Kidney (tissue), 14 donors: ENCODE measurements around the gene ELFN2. TPM values are rescaled to one million over a fixed set of nuclear protein-coding genes. Genes with fewer than 3 reads are reported as not detected.

Experiments
- DNase-seq, 5 donors: peaks; one replicate each; pipeline ENCODE4 v3.0.0-alpha.2; 2013 to 2020
- FAIRE-seq: peaks from 2 replicates; lab custom pipeline; 2012; peaks lifted over from hg19 to GRCh38; lab: Jason Lieb, UNC
- H3K27ac ChIP-seq, 2 donors: one replicate each; pipeline ENCODE4 v1.7.0; 2013; ENCODE audit warnings: low read depth in 2 of 2, low read length in 2 of 2, inconsistent platforms in 1 of 2
- H3K27me3 ChIP-seq: one replicate; pipeline ENCODE4 v1.7.1; 2013; ENCODE audit warnings: low read length, inconsistent platforms; ENCODE audit not compliant: control insufficient read depth, insufficient read depth
- H3K36me3 ChIP-seq, 3 donors: one replicate each; pipeline versions ENCODE4 v1.7.0 to v1.7.1; 2013; ENCODE audit warnings: low read length in 3 of 3, control low read depth in 1 of 3, inconsistent platforms in 1 of 3; ENCODE audit not compliant: insufficient read depth in 3 of 3, control insufficient read depth in 2 of 3
- H3K4me1 ChIP-seq, 3 donors: one replicate each; pipeline versions ENCODE4 v1.7.0 to v1.7.1; 2013; ENCODE audit warnings: low read length in 3 of 3, inconsistent platforms in 1 of 3, low read depth in 1 of 3; ENCODE audit not compliant: control insufficient read depth in 2 of 3, insufficient read depth in 2 of 3
- H3K4me3 ChIP-seq, 3 donors: one replicate each; pipeline versions ENCODE4 v1.7.0 to v1.8.1; 2013; ENCODE audit warnings: low read length in 3 of 3, control low read depth in 1 of 3, inconsistent platforms in 1 of 3
- H3K9ac ChIP-seq, 3 donors: one replicate each; pipeline versions ENCODE4 v1.7.0 to v1.7.1; 2013; ENCODE audit warnings: low read length in 3 of 3, control low read depth in 1 of 3, inconsistent platforms in 1 of 3
- H3K9me3 ChIP-seq, 3 donors: one replicate each; pipeline versions ENCODE4 v1.7.0 to v1.7.1; 2013; ENCODE audit warnings: low read length in 3 of 3, control low read depth in 1 of 3, inconsistent platforms in 1 of 3; ENCODE audit not compliant: control insufficient read depth in 2 of 3, insufficient read depth in 1 of 3
- intact Hi-C: fragments of 100-400 bp; cut with DNase I; formaldehyde crosslinking; loops from one replicate; pipeline ENCODE4 v1.11.1; 2022
- polyA plus RNA-seq: library from polyadenylated mRNA; stranded (reverse); fragments of 350-450 nt; fragmentation: Illumina TruSeq; extraction: RNeasy Lipid Tissue Mini Kit (QIAGEN cat#74804); gene quantifications from one replicate; pipeline ENCODE4 v1.2.3, GENCODE V29; 2014; ENCODE audit warnings: low read depth, low replicate concordance; ENCODE audit not compliant: insufficient read depth
- total RNA-seq: library from RNA; stranded (reverse); fragmentation: NEBNext Ultra II Directional; extraction: Animal tissue kit (Norgen Biotek cat#: 25700); gene quantifications from one replicate; pipeline ENCODE4 v1.2.1, GENCODE V29; 2021
- TF ChIP-seq, protein P1 (sequence below): IDR thresholded peaks from 3 replicates; pipeline ENCODE4 v1.5.1; 2012; ENCODE audit warnings: mild to moderate bottlenecking, moderate library complexity, borderline replicate concordance; ENCODE audit not compliant: insufficient read depth; ENCODE audit errors: extremely low read depth
- donor health status: control.
- donor health status: control.
- donor health status: control.
- donor health status: control.
- donor health status: control.
- donor health status: DM: yes; HTN: yes; CAD: no.
- donor health status: Normal renal cell carcinoma (clear cell type).

Gene ELFN2
- total and polyA plus RNA-seq, 2 donors from 2014 or later = 0.19 to 4.6 TPM

DNA sequence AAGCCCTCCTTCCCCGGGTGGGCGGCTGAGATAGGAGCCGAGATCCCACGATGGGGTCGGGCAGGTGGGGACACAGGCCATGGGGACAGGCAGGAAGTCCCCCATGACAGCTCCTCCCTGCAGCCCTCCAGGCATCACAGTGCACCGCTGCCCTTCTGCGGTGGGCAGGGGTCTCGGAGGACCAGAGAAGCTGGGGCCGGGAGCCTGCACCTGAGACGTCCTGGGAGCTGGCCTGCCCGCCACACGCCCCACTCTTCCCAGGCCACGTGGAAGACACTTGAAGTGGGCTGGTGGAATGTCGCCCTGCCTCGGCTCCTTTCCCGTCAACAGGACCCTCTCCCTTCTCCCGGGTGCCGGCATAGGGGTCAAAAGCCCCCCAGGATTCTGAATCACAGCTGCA lies 55.4 kb downstream of the ELFN2 start:
- Histone ChIP-seq H3K27ac (no peak overlapping the region), H3K4me3 (no peak overlapping the region), H3K9ac (no peak overlapping the region), H3K4me1 (no peaks in the 10 kb centered on the region), H3K36me3 (no peaks in the 10 kb centered on the region), H3K9me3 (no peaks in the 10 kb centered on the region), H3K27me3 (no peaks in the 10 kb centered on the region)
- DNase-seq (no peak), FAIRE-seq (no peak)
- TF ChIP-seq, protein P1, sequence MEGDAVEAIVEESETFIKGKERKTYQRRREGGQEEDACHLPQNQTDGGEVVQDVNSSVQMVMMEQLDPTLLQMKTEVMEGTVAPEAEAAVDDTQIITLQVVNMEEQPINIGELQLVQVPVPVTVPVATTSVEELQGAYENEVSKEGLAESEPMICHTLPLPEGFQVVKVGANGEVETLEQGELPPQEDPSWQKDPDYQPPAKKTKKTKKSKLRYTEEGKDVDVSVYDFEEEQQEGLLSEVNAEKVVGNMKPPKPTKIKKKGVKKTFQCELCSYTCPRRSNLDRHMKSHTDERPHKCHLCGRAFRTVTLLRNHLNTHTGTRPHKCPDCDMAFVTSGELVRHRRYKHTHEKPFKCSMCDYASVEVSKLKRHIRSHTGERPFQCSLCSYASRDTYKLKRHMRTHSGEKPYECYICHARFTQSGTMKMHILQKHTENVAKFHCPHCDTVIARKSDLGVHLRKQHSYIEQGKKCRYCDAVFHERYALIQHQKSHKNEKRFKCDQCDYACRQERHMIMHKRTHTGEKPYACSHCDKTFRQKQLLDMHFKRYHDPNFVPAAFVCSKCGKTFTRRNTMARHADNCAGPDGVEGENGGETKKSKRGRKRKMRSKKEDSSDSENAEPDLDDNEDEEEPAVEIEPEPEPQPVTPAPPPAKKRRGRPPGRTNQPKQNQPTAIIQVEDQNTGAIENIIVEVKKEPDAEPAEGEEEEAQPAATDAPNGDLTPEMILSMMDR = no peak
- intact Hi-C loops = no loop called here

GRCh38 chr22:37371491-37371890 lies 55.8 kb downstream of the ELFN2 start:
- FAIRE-seq (no peak), DNase-seq (no peak)
- no peak overlapping the region for H3K9ac ChIP-seq
- intact Hi-C loops = no loop called here
- TF ChIP-seq, protein P1 = no peak
- no peak overlapping the region for H3K27ac ChIP-seq
- no peak overlapping the region for H3K4me3 ChIP-seq
- no peaks in the 10 kb centered on the region for H3K27me3 ChIP-seq
- H3K4me1 ChIP-seq = no peaks in the 10 kb centered on the region
- H3K36me3 ChIP-seq = no peaks in the 10 kb centered on the region
- H3K9me3 ChIP-seq = no peaks in the 10 kb centered on the region

- no peaks in the 10 kb centered on the region for H3K9me3 ChIP-seq
- DNase-seq (no peak), FAIRE-seq (no peak)
- no peak overlapping the region for H3K9ac ChIP-seq
- H3K4me1 ChIP-seq = no peaks in the 10 kb centered on the region
- H3K4me3 ChIP-seq = no peak overlapping the region
- intact Hi-C loops = no loop called here
- H3K27me3 ChIP-seq = no peaks in the 10 kb centered on the region
- H3K27ac ChIP-seq = no peak overlapping the region
- H3K36me3 ChIP-seq = no peaks in the 10 kb centered on the region
- TF ChIP-seq, protein P1 = no peak
These were observed 56.8 kb downstream of the ELFN2 start for GRCh38 chr22:37370306-37370979.

DNA sequence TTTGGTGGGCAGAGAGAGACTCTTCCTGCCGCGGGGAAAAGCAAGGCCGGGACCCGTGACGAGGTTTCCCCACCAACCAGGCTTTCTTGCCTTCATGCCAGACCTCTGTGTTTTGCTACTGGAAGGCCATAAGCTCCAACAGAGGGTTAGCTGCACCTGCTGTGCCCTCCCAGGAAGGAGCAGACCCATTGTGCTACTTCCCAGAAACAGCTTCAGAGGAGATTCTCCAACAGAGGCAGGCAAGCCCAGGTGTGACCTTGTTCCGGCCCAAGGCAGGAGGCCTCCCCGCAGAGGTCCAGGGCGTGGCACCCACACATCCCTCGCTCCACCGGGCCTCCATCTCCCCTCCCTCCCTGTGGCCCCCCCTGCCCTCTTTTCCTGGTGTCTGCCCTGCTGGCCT lies 57.8 kb downstream of the ELFN2 start:
- H3K9me3 ChIP-seq = no peaks in the 10 kb centered on the region
- no peaks in the 10 kb centered on the region for H3K36me3 ChIP-seq
- intact Hi-C loops = no loop called here
- no peak overlapping the region for H3K9ac ChIP-seq
- H3K4me3 ChIP-seq = no peak overlapping the region
- no peak for FAIRE-seq
- H3K27me3 ChIP-seq = no peaks in the 10 kb centered on the region
- H3K4me1 ChIP-seq = no peaks in the 10 kb centered on the region
- H3K27ac ChIP-seq = no peak overlapping the region
- TF ChIP-seq, protein P1 = no peak
- no peak for DNase-seq
